IMR-90 (cell line): ENCODE measurements around the gene ZDHHC8. TPM values are rescaled to one million over a fixed set of nuclear protein-coding genes. Genes with fewer than 3 reads are reported as not detected.

Experiments used
- ATAC-seq: fragments of 200-7000 bp; cut with Tn5 transposase; 2 replicates; pipeline ENCODE4 v1.9.1; 2020; ENCODE audit warnings: low read depth, mild to moderate bottlenecking, moderate library complexity
- BruUV-seq: library from RNA; stranded (reverse); fragments of 400-500 nt; replicated peaks from 2 replicates; lab custom pipeline; 2021; lab: Mats Ljungman, UMichigan
- CTCF ChIA-PET: fragments of 300-600 bp; formaldehyde crosslinking; extraction: SDS; loops from one replicate; lab custom pipeline; 2021; ENCODE audit warnings: antibody characterized with exemption; lab: Yijun Ruan, JAX
- POLR2A ChIA-PET: fragments of 300-600 bp; sonication (Branson Sonifier 250); formaldehyde crosslinking; loops from one replicate; lab custom pipeline; 2022; ENCODE audit warnings: antibody characterized with exemption; ENCODE audit not compliant: unreplicated experiment; lab: Charles Lee
- DNase-seq: peaks from one replicate; pipeline ENCODE4 v3.0.0; 2013
- H2AFZ ChIP-seq: replicated peaks from 2 replicates; pipeline ENCODE3; 2013; ENCODE audit warnings: low read length, mild to moderate bottlenecking; ENCODE audit not compliant: poor library complexity
- H2AK5ac ChIP-seq: 2 replicates; pipeline ENCODE4 v1.6.1; 2013; ENCODE audit warnings: low read depth, low read length, inconsistent platforms
- H2AK9ac ChIP-seq: replicated peaks from 2 replicates; pipeline ENCODE3; 2013; ENCODE audit warnings: mild to moderate bottlenecking, low read depth, low read length, moderate library complexity; ENCODE audit not compliant: poor library complexity
- H2BK120ac ChIP-seq: 2 replicates; pipeline ENCODE4 v1.6.1; 2013; ENCODE audit warnings: low read depth, low read length, inconsistent platforms
- H2BK15ac ChIP-seq: 3 replicates; pipeline ENCODE4 v1.6.1; 2013; ENCODE audit warnings: low read depth, low read length, inconsistent platforms
- H2BK20ac ChIP-seq: 2 replicates; pipeline ENCODE4 v1.6.1; 2013; ENCODE audit warnings: low read depth, mild to moderate bottlenecking, inconsistent platforms, low read length, moderate library complexity
- H2BK5ac ChIP-seq: 2 replicates; pipeline ENCODE4 v1.6.1; 2013; ENCODE audit warnings: mild to moderate bottlenecking, low read depth, low read length, inconsistent platforms; ENCODE audit not compliant: poor library complexity, severe bottlenecking
- H3K14ac ChIP-seq: replicated peaks from 2 replicates; pipeline ENCODE4 v1.6.1; 2013; ENCODE audit warnings: low read depth, low read length, inconsistent platforms
- H3K18ac ChIP-seq: 2 replicates; pipeline ENCODE4 v1.6.1; 2013; ENCODE audit warnings: low read depth, low read length, control low read depth
- H3K23ac ChIP-seq: 2 replicates; pipeline ENCODE4 v1.6.1; 2013; ENCODE audit warnings: low read depth, low read length, inconsistent platforms
- H3K27ac ChIP-seq: 2 replicates; pipeline ENCODE4 v1.5.1; 2013; ENCODE audit warnings: mild to moderate bottlenecking, control low read depth, low read length; ENCODE audit not compliant: insufficient read depth
- H3K27me3 ChIP-seq: 2 replicates; pipeline ENCODE4 v1.6.1; 2013; ENCODE audit warnings: low read length; ENCODE audit not compliant: control insufficient read depth, insufficient read depth
- H3K36me3 ChIP-seq: 2 replicates; pipeline ENCODE4 v1.6.1; 2013; ENCODE audit warnings: low read length, mixed read lengths; ENCODE audit not compliant: control insufficient read depth, insufficient read depth
- H3K4ac ChIP-seq: 2 replicates; pipeline ENCODE4 v1.6.1; 2013; ENCODE audit warnings: low read depth, low read length, inconsistent platforms
- H3K4me1 ChIP-seq: 2 replicates; pipeline ENCODE4 v1.6.1; 2013; ENCODE audit warnings: low read length, mixed read lengths; ENCODE audit not compliant: control insufficient read depth, insufficient read depth
- H3K4me2 ChIP-seq: 2 replicates; pipeline ENCODE4 v1.6.1; 2013; ENCODE audit warnings: low read depth, mild to moderate bottlenecking, control low read depth, low read length, moderate library complexity
- H3K4me3 ChIP-seq: 2 replicates; pipeline ENCODE4 v1.5.1; 2013; ENCODE audit warnings: low read depth, mild to moderate bottlenecking, control low read depth, low read length, moderate library complexity; ENCODE audit not compliant: insufficient read depth
- H3K56ac ChIP-seq: 2 replicates; pipeline ENCODE4 v1.6.1; 2013; ENCODE audit warnings: low read length, inconsistent platforms; ENCODE audit not compliant: insufficient read depth; ENCODE audit errors: extremely low read depth
- H3K79me1 ChIP-seq, 2 experiments: 2 replicates each; pipeline ENCODE4 v1.6.1; 2013; ENCODE audit warnings: low read length in 2 of 2, inconsistent platforms in 1 of 2, low read depth in 1 of 2
- H3K9ac ChIP-seq: 2 replicates; pipeline ENCODE4 v1.6.1; 2013; ENCODE audit warnings: low read depth, low read length, control low read depth
- H3K9me1 ChIP-seq: 2 replicates; pipeline ENCODE4 v1.6.1; 2013; ENCODE audit warnings: low read length, inconsistent platforms; ENCODE audit not compliant: insufficient read depth
- H3K9me3 ChIP-seq: 2 replicates; pipeline ENCODE4 v1.6.1; 2013; ENCODE audit warnings: low read length; ENCODE audit not compliant: control insufficient read depth, insufficient read depth
- H4K20me1 ChIP-seq: 2 replicates; pipeline ENCODE4 v1.6.1; 2013; ENCODE audit warnings: low read length, inconsistent platforms; ENCODE audit not compliant: insufficient read depth
- H4K5ac ChIP-seq: 2 replicates; pipeline ENCODE4 v1.6.1; 2013; ENCODE audit warnings: mild to moderate bottlenecking, low read depth, low read length, control low read depth
- H4K8ac ChIP-seq, 2 experiments: 2 replicates each; pipeline ENCODE4 v1.6.1; 2013; ENCODE audit warnings: low read depth in 2 of 2, low read length in 2 of 2, control low read depth in 1 of 2, inconsistent platforms in 1 of 2
- H4K91ac ChIP-seq: 2 replicates; pipeline ENCODE4 v1.6.1; 2013; ENCODE audit warnings: low read depth, low read length, inconsistent platforms; ENCODE audit not compliant: insufficient read depth
- BHLHE40 ChIP-seq: fragments of 150-350 bp; IDR thresholded peaks from 2 replicates; pipeline ENCODE4 v1.6.1; 2016; ENCODE audit warnings: mild to moderate bottlenecking, low read depth, low read length
- MAFK ChIP-seq: IDR thresholded peaks from 2 replicates; pipeline ENCODE4 v1.6.1; 2012; ENCODE audit warnings: low read depth, low read length, improper control_type of control experiment
- USF2 ChIP-seq: fragments of 150-350 bp; IDR thresholded peaks from 2 replicates; pipeline ENCODE4 v1.6.1; 2017; ENCODE audit warnings: mild to moderate bottlenecking, antibody characterized with exemption, low read length, low read depth
- WGBS, 2 experiments: methylation state at CpG; one replicate each; pipeline versions ENCODE4 v1.1.5 to v1.1.7; 2013; ENCODE audit warnings: missing lambda C conversion rate in 2 of 2; ENCODE audit not compliant: insufficient read length in 1 of 2; ENCODE audit errors: extremely low coverage in 2 of 2; 5-methylcytosine and 5-hydroxymethylcytosine counted together
- dilution Hi-C: fragments of 300-500 bp; cut with HindIII; formaldehyde crosslinking; loops from one replicate; pipeline ENCODE4 v1.14.3; 2018; ENCODE audit warnings: low sequenced_read_pairs; ENCODE audit not compliant: unreplicated experiment
- in situ Hi-C: fragments of 300-500 bp; cut with MboI; formaldehyde crosslinking; loops from 3 replicates; pipeline ENCODE4 v1.14.3; 2019; ENCODE audit warnings: low sequenced_read_pairs, inconsistent platforms, mixed read lengths
- intact Hi-C: fragments of 100-400 bp; cut with micrococcal nuclease; formaldehyde crosslinking; loops from 2 replicates; pipeline ENCODE4 v1.10.0; 2022
- polyA plus RNA-seq, 3 experiments: library from polyadenylated mRNA; depleted of rRNA; stranded (reverse); fragments of >200 nt; gene quantifications; 2 replicates each; pipeline ENCODE4 v1.2.3, GENCODE V29; 2012; ENCODE audit warnings: low replicate concordance in 1 of 3
- total RNA-seq: library from RNA; depleted of rRNA; stranded (reverse); fragments of >200 nt; gene quantifications from 2 replicates; pipeline ENCODE4 v1.2.3, GENCODE V29; 2012

Gene ZDHHC8
- total and polyA plus RNA-seq, 2 of the 4 experiments (the other 2 are of a cell fraction): 2.5 to 72.6 TPM

DNA sequence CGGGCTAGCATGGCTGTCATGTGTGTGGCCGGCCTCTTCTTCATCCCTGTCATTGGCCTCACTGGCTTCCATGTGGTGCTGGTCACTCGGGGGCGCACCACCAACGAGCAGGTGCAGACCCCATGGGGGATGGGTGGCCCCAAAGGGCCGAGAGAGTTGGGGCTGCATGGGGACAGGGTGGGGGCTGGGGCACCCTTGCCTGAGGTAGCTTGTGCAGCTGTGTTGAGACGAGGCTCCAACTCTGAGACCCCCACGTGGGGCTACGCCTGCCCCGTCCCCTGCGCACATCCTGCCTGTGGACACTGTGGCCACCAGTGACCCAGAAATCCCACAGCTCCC, 8.5 kb downstream of the ZDHHC8 start:
- no peak overlapping the region for H3K14ac ChIP-seq
- ChIA-PET CTCF (no interaction called here), POLR2A (no interaction called here)
- no peak overlapping the region for H3K9ac ChIP-seq
- intact Hi-C loops: no loop called here
- dilution Hi-C loops: no loop called here
- H2AK5ac ChIP-seq: no peak overlapping the region
- no peak overlapping the region for H4K91ac ChIP-seq
- H3K79me1 ChIP-seq: peaks cover 16 to 77% of the 10 kb centered on the region in 2 experiments; a peak in 3 of 4 replicates
- TF ChIP-seq USF2 (no peak), BHLHE40 (no peak), MAFK (no peak)
- no peak overlapping the region for H3K18ac ChIP-seq
- no peak overlapping the region for H2BK120ac ChIP-seq
- peaks cover 16% of the 10 kb centered on the region for H3K36me3 ChIP-seq
- no TSS peak for BruUV-seq
- H3K9me3 ChIP-seq: no peaks in the 10 kb centered on the region
- H4K20me1 ChIP-seq: peaks cover 60% of the 10 kb centered on the region
- DNase-seq (no peak), ATAC-seq (no peak)
- H3K4ac ChIP-seq: no peak overlapping the region
- peaks cover 18% of the 10 kb centered on the region for H3K9me1 ChIP-seq
- H2AK9ac ChIP-seq: no peak overlapping the region
- WGBS, 2 experiments: 93% methylated on average over 10 of the region's 11 CpGs; no CpG with 5 or more reads in 1 of the 2 experiments
- H2AFZ ChIP-seq: no peak overlapping the region
- no peak overlapping the region for H4K5ac ChIP-seq
- no peak overlapping the region for H3K27ac ChIP-seq
- no peak overlapping the region for H2BK15ac ChIP-seq
- H3K4me2 ChIP-seq: no peak overlapping the region
- H2BK5ac ChIP-seq: no peak overlapping the region
- in situ Hi-C loops: no loop called here
- no peak overlapping the region for H2BK20ac ChIP-seq
- no peaks in the 10 kb centered on the region for H3K27me3 ChIP-seq
- H3K23ac ChIP-seq: no peak overlapping the region
- peaks cover 22% of the 10 kb centered on the region for H3K4me1 ChIP-seq
- H3K4me3 ChIP-seq: no peak overlapping the region
- no peak overlapping the region for H4K8ac ChIP-seq
- no peak overlapping the region for H3K56ac ChIP-seq
